HepG2 (cell line): ENCODE measurements around the gene TNFRSF6B. TPM values are rescaled to one million over a fixed set of nuclear protein-coding genes. Genes with fewer than 3 reads are reported as not detected.

Experiments
- ATAC-seq: fragments of 200-7000 bp; cut with Tn5 transposase; 3 replicates; pipeline ENCODE4 v1.9.1; 2020; ENCODE audit warnings: mild to moderate bottlenecking, moderate library complexity
- BruUV-seq: library from RNA; stranded (reverse); fragments of 400-500 nt; replicated peaks from 2 replicates; lab custom pipeline; 2021; lab: Mats Ljungman, UMichigan
- CTCF ChIA-PET: fragments of 300-600 bp; formaldehyde crosslinking; extraction: SDS; loops from one replicate; lab custom pipeline; 2021; ENCODE audit warnings: low total read pairs, inconsistent platforms, low intra/inter-chr PET ratio; lab: Yijun Ruan, JAX
- POLR2A ChIA-PET: fragments of 350-600 bp; sonication (Branson Sonifier 250); formaldehyde crosslinking; loops from one replicate; lab custom pipeline; 2020; ENCODE audit warnings: antibody characterized with exemption, inconsistent platforms; lab: Yijun Ruan, JAX
- DNase-seq: peaks from one replicate; pipeline ENCODE4 v3.0.0-alpha.2; 2015; ENCODE audit warnings: low spot score
- FAIRE-seq: peaks from 3 replicates; lab custom pipeline; 2011; peaks lifted over from hg19 to GRCh38; lab: Jason Lieb, UNC
- H2AFZ ChIP-seq: one replicate; pipeline ENCODE4 v1.6.1; 2011; ENCODE audit warnings: low read length, inconsistent platforms
- H3K27ac ChIP-seq: fragments of 300-600 bp; 3 replicates; pipeline ENCODE4 v1.8.0; 2011; ENCODE audit warnings: mixed run types, mild to moderate bottlenecking, mixed read lengths, low read length, inconsistent platforms; ENCODE audit not compliant: insufficient read depth; ENCODE audit errors: extremely low read length
- H3K27me3 ChIP-seq, 2 experiments: fragments of 200-600 bp in 1 of 2; 2 replicates in 1 of 2; 3 replicates in 1 of 2; pipeline versions ENCODE4 v1.6.0 to v1.8.0; 2011; ENCODE audit warnings: low read length in 2 of 2, mild to moderate bottlenecking in 2 of 2, moderate library complexity in 2 of 2, inconsistent platforms in 1 of 2; ENCODE audit not compliant: insufficient read depth in 2 of 2, control insufficient read depth in 1 of 2
- H3K36me3 ChIP-seq, 2 experiments: fragments of 200-600 bp in 1 of 2; replicated peaks in 1 of 2; 2 replicates in 1 of 2; 3 replicates in 1 of 2; pipeline versions ENCODE4 v1.5.1 to v1.8.0; 2011; ENCODE audit warnings: low read length in 2 of 2, inconsistent platforms in 1 of 2; ENCODE audit not compliant: insufficient read depth in 2 of 2, control insufficient read depth in 1 of 2
- H3K4me1 ChIP-seq: 2 replicates; pipeline ENCODE4 v1.5.1; 2012; ENCODE audit warnings: low read length, inconsistent platforms; ENCODE audit not compliant: insufficient read depth
- H3K4me2 ChIP-seq: 2 replicates; pipeline ENCODE4 v1.6.0; 2011; ENCODE audit warnings: low read depth, low read length, inconsistent platforms
- H3K4me3 ChIP-seq, 3 experiments: fragments of 200-600 bp in 1 of 3; sonication (generic), shearing (Covaris generic) in 1 of 3; replicated peaks in 1 of 3; 2 replicates each; pipeline ENCODE4 v1.5.1; 2011 to 2016; ENCODE audit warnings: low read length in 3 of 3, inconsistent platforms in 2 of 3, low read depth in 2 of 3, mild to moderate bottlenecking in 2 of 3, control low read depth in 1 of 3, mixed read lengths in 1 of 3; ENCODE audit not compliant: insufficient read depth in 1 of 3
- H3K79me2 ChIP-seq: one replicate; pipeline ENCODE4 v1.6.1; 2011; ENCODE audit warnings: low read length, inconsistent platforms; ENCODE audit not compliant: insufficient read depth
- H3K9ac ChIP-seq: 2 replicates; pipeline ENCODE4 v1.6.0; 2011; ENCODE audit warnings: mild to moderate bottlenecking, low read depth, low read length, inconsistent platforms; ENCODE audit not compliant: insufficient read depth
- H3K9me3 ChIP-seq: 2 replicates; pipeline ENCODE4 v1.5.1; 2012; ENCODE audit warnings: mild to moderate bottlenecking, low read length
- H4K20me1 ChIP-seq: 2 replicates; pipeline ENCODE4 v1.6.0; 2011; ENCODE audit warnings: inconsistent platforms, mild to moderate bottlenecking, low read length, moderate library complexity; ENCODE audit not compliant: insufficient read depth
- HDAC1 ChIP-seq: sonication (generic); formaldehyde crosslinking; IDR thresholded peaks from 2 replicates; pipeline ENCODE4 v1.5.1; 2020; ENCODE audit warnings: mild to moderate bottlenecking, missing genetic modification reagents
- HOXA9 ChIP-seq: sonication (generic); formaldehyde crosslinking; IDR thresholded peaks from 2 replicates; pipeline ENCODE4 v1.8.1; 2022; ENCODE audit warnings: missing genetic modification reagents, mild to moderate bottlenecking, moderate library complexity, borderline replicate concordance
- NRL ChIP-seq: sonication (generic); formaldehyde crosslinking; IDR thresholded peaks from 2 replicates; pipeline ENCODE4 v1.5.0; 2020; ENCODE audit warnings: missing genetic modification reagents, mild to moderate bottlenecking, moderate library complexity, borderline replicate concordance
- POLR2AphosphoS5 ChIP-seq: IDR thresholded peaks from 2 replicates; pipeline ENCODE4 v1.6.1; 2012; ENCODE audit warnings: low read depth, low read length
- RAD21 ChIP-seq: fragments of 450-650 bp; formaldehyde crosslinking; IDR thresholded peaks from 2 replicates; pipeline ENCODE4 v1.5.0; 2020; ENCODE audit warnings: mild to moderate bottlenecking
- TEAD3 ChIP-seq: optimal IDR thresholded peaks from 2 replicates; pipeline ENCODE3; 2016; ENCODE audit warnings: borderline replicate concordance
- TRAFD1 ChIP-seq: sonication (generic); formaldehyde crosslinking; IDR thresholded peaks from 2 replicates; pipeline ENCODE4 v1.5.1; 2020; ENCODE audit warnings: missing genetic modification reagents, mild to moderate bottlenecking, borderline replicate concordance
- ZBTB2 ChIP-seq: sonication (generic); formaldehyde crosslinking; IDR thresholded peaks from 2 replicates; pipeline ENCODE4 v1.8.0; 2022; ENCODE audit warnings: low read depth, missing genetic modification reagents
- ZKSCAN8 ChIP-seq: IDR thresholded peaks from 2 replicates; pipeline ENCODE4 v1.6.1; 2016; ENCODE audit warnings: borderline replicate concordance, missing genetic modification reagents, missing compliant biosample characterization
- ZNF121 ChIP-seq: sonication (generic); formaldehyde crosslinking; IDR thresholded peaks from 2 replicates; pipeline ENCODE4 v1.5.0; 2020; ENCODE audit warnings: mild to moderate bottlenecking, missing genetic modification reagents
- ZNF280B ChIP-seq: sonication (generic); formaldehyde crosslinking; IDR thresholded peaks from 2 replicates; pipeline ENCODE4 v1.5.0; 2020; ENCODE audit warnings: missing genetic modification reagents, mild to moderate bottlenecking, borderline replicate concordance
- ZNF550 ChIP-seq: sonication (generic); formaldehyde crosslinking; IDR thresholded peaks from 2 replicates; pipeline ENCODE4 v1.4.0; 2020; ENCODE audit warnings: mild to moderate bottlenecking, missing genetic modification reagents, borderline replicate concordance
- ZNF597 ChIP-seq: sonication (generic); formaldehyde crosslinking; IDR thresholded peaks from 2 replicates; pipeline ENCODE4 v1.5.0; 2020; ENCODE audit warnings: missing genetic modification reagents
- ZNF672 ChIP-seq: sonication (generic); formaldehyde crosslinking; IDR thresholded peaks from 2 replicates; pipeline ENCODE4 v1.8.1; 2022; ENCODE audit warnings: missing genetic modification reagents
- ZSCAN5A ChIP-seq: sonication (generic); formaldehyde crosslinking; IDR thresholded peaks from 2 replicates; pipeline ENCODE4 v1.8.0; 2022; ENCODE audit warnings: mild to moderate bottlenecking, missing genetic modification reagents, borderline replicate concordance
- WGBS: methylation state at CpG from one replicate; pipeline ENCODE4 v1.1.6; 2017; ENCODE audit warnings: low lambda C conversion rate; 5-methylcytosine and 5-hydroxymethylcytosine counted together
- in situ Hi-C: cut with HindIII; loops from 2 replicates; pipeline ENCODE4 v1.10.0; 2017; ENCODE audit warnings: low pct_unique_long_range_greater_than_20kb; ENCODE audit not compliant: extremely low pct_ligation_motif_present
- intact Hi-C: fragments of 100-400 bp; cut with micrococcal nuclease; formaldehyde crosslinking; loops from one replicate; pipeline ENCODE4 v1.10.0; 2022; ENCODE audit not compliant: unreplicated experiment
- polyA plus RNA-seq, 8 experiments: library from polyadenylated mRNA; depleted of rRNA in 3 of 8; stranded (reverse) in 7 of 8; unstranded in 1 of 8; fragments of >200 nt; fragmentation: Illumina TruSeq in 4 of 8; extraction: Trizol in 4 of 8; gene quantifications; 2 replicates each; pipeline versions ENCODE4 v1.2.1 to v1.2.3, GENCODE V29; 2011 to 2016; ENCODE audit warnings: low read depth in 4 of 8, missing spikeins in 1 of 8, mixed read lengths in 1 of 8; ENCODE audit not compliant: insufficient read depth in 1 of 8
- total RNA-seq, 5 experiments: library from RNA; depleted of rRNA; stranded (reverse); fragments of >200 nt; fragmentation: Illumina TruSeq; extraction: Trizol; gene quantifications; 2 replicates each; pipeline ENCODE4 v1.2.3, GENCODE V29; 2016; ENCODE audit warnings: low read depth in 1 of 5

Gene TNFRSF6B
- total and polyA plus RNA-seq, 2 of the 13 experiments (the other 11 are each of a cell fraction or from before 2014, with no cell fraction given) = 0.24 TPM; not detected in 1

GRCh38 chr20:63659370-63659769 is 37.1 kb upstream of the TNFRSF6B start:
- peak overlapping the region; percentile 78 to 95 (median 94) for H3K4me3 ChIP-seq
- H3K4me2 ChIP-seq = peak overlapping the region; percentile 93
- FAIRE-seq (peak; percentile 74), ATAC-seq (peak; percentile 49), DNase-seq (no peak)
- H3K9ac ChIP-seq = peak overlapping the region; percentile 87
- H3K36me3 ChIP-seq = peaks cover 21 to 31% of the 10 kb centered on the region in 2 experiments
- H3K4me1 ChIP-seq = peaks cover 31% of the 10 kb centered on the region
- intact Hi-C loops = loop anchor here (10.0 kb wide), 1 partner anchor 125 kb away; the partner anchor contains the start of gene PTK6
- peaks cover 17% of the 10 kb centered on the region for H3K79me2 ChIP-seq
- no peaks in the 10 kb centered on the region for H4K20me1 ChIP-seq
- no peaks in the 10 kb centered on the region; a peak in 1 of 5 replicates for H3K27me3 ChIP-seq
- no peaks in the 10 kb centered on the region for H3K9me3 ChIP-seq
- H2AFZ ChIP-seq = no peak overlapping the region
- ChIA-PET CTCF (no interaction called here), POLR2A (interaction anchor here (0.6 to 2.8 kb wide), 5 partner anchors 32 to 406 kb away, joined by 3 to 30 read pairs (median 3); partner anchors contain the start of genes GMEB2 and PRPF6)
- WGBS = 53% methylated on average over 13 of the region's 13 CpGs
- in situ Hi-C loops = no loop called here
- no TSS peak for BruUV-seq
- H3K27ac ChIP-seq = peak overlapping the region; percentile 65
- peak; percentile 6; the same call in 1 of the 2 replicates for TF ChIP-seq ZNF550
- no peak for TF ChIP-seq TRAFD1 (CRISPR knock-in tag)
- TF ChIP-seq ZKSCAN8 (CRISPR knock-in tag) = no peak
- TF ChIP-seq ZBTB2 (CRISPR knock-in tag) = no peak
- 0 out of 2 replicates have a peak, but pooled peaks have one; percentile 14 for TF ChIP-seq ZSCAN5A (CRISPR knock-in tag)
- TF ChIP-seq ZNF672 = 0 out of 2 replicates have a peak, but pooled peaks have one; percentile 3
- TF ChIP-seq TEAD3 (CRISPR knock-in tag) = peak; percentile 38
- TF ChIP-seq HDAC1 (CRISPR knock-in tag) = no peak
- TF ChIP-seq HOXA9 = 0 out of 2 replicates have a peak, but pooled peaks have one; percentile 15
- 0 out of 2 replicates have a peak, but pooled peaks have one; percentile 20 for TF ChIP-seq RAD21 (CRISPR knock-in tag)
- TF ChIP-seq NRL (CRISPR knock-in tag) = 0 out of 2 replicates have a peak, but pooled peaks have one; percentile 0
- TF ChIP-seq ZNF597 (CRISPR knock-in tag) = no peak
- peak; percentile 80 for TF ChIP-seq ZNF121 (CRISPR knock-in tag)
- TF ChIP-seq POLR2AphosphoS5 = 0 out of 2 replicates have a peak, but pooled peaks have one; percentile 27
- TF ChIP-seq ZNF280B (CRISPR knock-in tag) = no peak
